NCI-H2171 treated with DMSO at 0.1 percent for 48 hours (cell line): ENCODE measurements around the gene NMNAT1.
A peak's percentile ranks its signal among the peaks of the same experiment; 100 is the strongest.
"Not testable (repeated sequence)": the region's sequence is repeated elsewhere in the genome, so short reads cannot be mapped to it uniquely, and the experiment has no call there.

Source experiments
- DNase-seq: peaks from one replicate; lab custom pipeline; 2025; lab: John Stamatoyannopoulos, UW

The NMNAT1 gene

DNA sequence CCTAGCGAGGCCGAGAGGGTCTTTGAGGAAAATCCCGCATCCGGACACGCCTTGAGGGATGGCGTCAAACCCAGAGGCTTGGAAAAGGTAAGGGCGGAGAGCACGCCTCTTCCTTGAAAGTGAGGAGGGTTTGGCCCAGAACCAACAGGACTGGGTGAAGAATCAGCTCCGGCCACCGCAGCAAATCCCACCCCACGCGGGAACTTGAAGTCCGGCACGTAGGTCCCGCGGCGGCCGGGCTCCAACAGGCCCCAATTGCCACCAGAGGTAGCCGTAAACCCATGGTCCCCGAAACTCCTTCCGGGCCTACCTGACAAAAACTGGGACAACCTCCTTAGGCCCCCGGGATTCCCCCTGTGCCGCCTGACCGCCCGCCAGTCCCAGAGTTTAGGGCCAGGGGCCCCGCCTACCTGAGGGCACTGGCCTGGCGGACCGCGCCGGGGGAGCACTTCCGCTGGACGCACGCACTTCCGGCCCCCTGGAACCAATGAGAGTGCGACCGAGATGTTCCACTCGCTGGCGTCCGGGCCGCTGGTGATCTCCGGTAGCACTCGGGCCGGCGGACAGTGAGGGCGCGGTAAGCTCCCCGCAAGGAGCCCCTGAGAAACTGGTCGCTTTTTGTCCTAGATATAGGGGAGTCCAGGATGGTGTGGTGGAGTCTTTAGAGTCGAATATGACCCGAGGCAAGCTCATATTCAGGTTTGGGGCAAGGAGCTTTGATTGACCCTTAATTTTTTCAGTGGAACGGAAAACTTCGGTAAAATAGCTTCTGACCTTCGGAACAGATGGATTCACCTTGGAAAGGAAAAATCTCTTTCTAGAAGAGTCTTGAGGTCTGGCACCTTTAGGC lies at the start of gene NMNAT1, which contains the start of gene LZIC:
Gene NMNAT1, plus strand, starts transcription at position 537 of the 850 bp plus-strand sequence. CDS start 28,599 bp downstream, outside the sequence.
Gene LZIC, minus strand, starts transcription at position 453 of the 850 bp plus-strand sequence. CDS start 6,772 bp downstream, outside the sequence.
- DNase-seq = peak; percentile 91

DNA sequence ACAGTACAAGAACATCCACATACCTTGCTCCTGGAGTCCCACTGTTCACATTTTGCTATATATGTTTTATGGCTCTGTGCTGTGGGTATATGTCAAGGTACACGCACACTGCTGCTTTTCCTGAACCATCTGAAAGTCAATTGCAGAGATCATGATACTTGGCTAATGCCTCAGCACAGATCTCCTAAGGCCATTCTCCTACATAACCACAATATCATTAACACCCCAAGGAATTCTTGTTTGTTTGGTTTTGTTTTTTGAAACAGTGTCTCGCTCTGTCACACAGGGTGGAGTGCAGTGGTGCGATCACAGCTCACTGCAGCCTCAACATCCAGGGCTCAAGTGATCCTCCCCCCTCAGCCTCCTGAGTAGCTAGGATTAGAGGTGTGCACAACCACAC lies 49.2 kb upstream of the NMNAT1 start:
- no peak for DNase-seq

DNA sequence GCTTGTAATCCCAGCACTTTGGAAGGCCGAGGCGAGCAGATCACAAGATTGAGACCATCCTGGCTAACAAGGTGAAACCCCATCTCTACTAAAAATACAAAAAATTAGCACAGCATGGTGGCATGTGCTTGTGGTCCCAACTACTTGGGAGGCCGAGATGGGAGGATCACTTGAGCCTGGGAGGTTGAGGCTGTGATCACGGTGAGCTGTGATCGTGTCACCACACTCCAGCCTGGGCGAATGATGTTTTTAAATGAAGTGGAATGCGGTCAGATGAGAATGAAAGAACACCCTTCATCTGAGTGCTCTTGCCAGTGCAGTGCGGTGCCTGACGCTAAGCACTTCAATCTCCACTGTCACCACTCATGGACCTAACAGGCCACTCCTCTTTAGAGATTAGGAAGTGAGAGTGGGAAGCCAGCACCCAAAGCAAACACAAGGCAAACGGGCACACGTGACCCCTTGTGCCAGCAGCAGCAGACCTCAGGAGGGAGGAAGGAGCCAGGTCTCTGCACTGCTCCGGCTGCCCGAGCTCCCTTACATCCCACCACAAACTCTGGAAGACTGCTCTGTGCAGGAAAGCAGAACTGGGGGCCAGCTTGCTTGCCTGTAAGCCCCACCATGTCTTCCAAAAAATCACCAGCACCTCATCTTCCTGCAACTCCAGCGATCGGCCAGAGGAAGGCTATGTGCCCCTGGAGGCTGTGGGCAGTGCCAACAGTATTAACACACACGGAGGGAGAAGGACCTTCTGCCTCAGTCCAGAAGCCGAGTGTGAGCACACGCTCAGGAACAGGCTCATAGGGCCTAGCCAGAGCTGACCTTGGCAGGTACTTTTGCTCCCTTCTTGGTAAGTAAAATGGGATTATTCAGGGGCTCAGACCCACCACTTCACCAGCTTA lies 42.9 kb upstream of the NMNAT1 start:
- no peak for DNase-seq

DNA sequence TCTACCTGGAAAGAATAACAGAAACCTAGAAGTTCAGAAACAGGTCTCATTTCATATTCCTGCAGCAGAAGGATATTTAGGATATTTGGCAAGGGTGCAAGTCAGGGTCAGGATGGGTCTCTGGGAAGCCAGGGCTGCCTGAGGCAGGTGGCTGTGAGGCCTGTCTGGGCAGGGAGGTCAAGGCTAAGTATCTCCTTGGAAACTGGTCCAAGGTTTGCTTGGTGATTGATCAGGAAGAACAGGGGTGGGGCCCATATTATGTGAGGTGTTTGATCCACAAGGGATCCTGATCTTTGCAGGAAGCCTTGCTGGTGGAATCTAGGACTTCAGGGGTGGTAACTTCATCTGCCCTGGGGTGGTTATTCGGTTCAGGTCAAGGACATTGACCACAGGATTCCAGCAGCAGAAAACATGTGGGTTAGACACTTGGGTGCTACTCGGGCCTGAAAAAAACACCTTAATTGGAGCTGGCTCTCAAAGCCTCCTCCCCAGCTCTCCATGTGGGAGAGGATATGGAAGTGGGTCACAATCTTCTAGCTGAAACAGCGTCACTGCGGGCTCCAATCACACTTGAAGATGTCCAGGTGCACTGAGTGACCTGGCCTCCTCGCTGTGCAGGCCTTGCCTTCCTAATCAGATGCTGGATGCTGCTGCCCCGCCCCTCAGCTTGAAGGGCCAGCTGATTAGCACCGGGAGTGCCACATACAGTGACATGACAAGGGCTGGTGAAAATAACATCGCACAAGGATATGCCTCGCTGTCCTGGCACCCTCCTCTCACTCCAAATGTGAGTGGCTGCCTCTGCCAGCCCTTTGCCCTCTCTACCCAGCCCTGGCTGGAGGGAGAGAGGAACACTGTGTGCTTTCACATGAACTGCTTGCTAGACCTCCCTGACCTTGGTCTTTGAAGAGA lies 41.9 kb upstream of the NMNAT1 start:
- no peak for DNase-seq

DNA sequence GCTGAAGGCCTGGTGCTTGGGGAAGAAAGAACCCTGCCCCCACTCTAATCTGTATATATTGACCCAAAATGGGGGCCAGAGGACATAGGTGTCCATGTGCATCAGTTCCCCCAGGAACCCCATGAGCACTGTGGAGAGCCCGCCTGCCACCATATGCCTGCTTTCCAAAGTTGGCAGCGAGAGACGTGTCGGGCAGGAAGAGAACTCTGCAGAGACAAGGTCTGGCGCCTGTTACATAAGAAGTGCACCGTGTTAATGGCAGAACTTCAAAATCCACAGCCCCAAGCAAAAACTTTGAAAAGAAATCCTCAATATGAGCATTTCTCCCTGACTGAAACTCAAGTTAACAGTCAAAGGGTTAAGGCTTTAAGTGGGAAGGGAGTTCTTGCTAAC lies 41.2 kb upstream of the NMNAT1 start:
- no peak for DNase-seq

DNA sequence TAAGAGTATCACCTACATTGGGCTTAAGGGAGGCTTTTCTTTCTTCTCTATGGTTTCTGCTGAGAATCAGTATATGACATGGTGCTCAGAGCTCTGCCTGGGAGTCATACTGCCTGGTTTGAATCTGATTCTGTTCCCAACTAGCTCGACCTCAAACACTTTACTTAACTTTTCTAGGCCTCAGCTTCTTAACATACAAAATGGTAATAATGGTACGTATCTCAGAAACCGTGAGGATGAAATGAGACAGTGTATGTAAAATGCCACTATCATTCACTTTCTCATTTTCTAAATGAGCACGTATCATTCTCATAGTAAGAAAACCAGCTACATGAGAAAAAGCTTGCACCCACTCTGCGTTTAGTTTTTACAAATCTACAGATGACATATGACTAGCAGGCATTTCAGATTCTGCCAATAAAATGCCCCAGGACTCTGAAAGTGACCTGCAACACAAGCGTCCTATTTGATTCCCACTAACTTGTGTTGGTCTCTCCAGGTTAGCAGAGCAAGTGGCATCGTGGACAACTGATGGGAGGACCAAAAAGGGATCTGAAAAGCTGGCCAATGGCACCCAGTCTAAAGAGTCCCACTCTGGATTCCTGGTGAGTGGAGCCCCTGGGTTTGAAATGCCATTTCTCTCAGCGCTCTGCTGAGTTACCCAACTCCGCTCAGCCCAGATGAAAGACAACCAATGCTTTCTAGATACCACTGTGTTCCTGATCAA lies 39.3 kb upstream of the NMNAT1 start:
- DNase-seq = no peak

DNA sequence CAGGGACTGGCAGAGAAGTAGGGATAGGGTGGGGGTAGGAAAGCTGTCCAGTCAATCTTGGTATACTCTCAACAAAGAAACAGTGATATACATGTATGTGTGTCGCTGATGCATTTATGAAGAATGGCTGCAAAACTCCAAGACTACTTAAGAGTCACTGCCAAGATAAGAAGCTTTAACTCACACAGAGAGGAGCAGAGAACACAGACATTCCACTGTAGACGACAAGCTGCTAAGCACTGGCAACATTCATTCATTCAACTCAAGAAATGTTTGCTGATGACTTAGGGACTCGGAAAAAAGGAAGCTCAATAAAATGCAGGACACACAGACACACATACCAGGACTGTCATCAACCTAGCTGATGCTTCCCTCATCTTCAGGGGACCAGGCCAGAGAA lies 38.7 kb upstream of the NMNAT1 start:
- DNase-seq = no peak

DNA sequence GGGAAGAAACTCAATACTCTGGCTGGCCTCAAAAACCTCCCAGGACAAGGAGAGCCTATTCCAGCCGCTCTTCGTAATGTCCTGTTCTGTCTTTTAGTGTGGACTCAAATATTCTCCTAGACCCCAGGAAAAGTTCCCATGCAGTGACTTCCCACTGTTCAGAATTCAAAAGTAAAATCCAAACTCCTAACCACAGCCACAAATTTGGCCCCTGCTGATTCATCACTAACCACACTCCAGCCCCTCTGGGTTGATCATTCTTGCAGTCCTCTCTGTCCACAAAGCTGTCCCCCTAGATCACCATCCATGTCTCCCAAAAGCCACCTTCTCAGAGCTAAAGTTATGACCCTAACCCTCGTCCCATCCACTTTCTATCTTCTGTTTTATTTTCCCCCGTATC lies 38.3 kb upstream of the NMNAT1 start:
- no peak for DNase-seq

DNA sequence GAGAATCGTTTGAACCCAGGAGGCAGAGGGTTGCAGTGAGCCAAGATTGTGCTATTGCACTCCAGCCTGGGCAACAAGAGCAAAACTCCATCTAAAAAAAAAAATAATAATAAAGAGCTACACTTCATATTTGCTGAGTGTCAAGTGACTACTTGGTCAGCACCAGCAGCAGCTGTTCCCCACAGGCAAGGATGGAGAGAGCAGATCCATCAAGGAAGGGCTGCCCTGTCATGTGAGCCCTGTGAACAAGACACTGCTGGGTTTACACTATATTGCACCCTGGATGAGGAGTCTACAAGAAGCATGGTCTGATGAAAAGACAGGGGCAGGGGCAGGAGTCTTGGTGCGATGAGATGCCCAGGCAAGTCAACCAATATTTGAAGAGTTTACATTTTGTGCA lies 36.8 kb upstream of the NMNAT1 start:
- DNase-seq = no peak

DNA sequence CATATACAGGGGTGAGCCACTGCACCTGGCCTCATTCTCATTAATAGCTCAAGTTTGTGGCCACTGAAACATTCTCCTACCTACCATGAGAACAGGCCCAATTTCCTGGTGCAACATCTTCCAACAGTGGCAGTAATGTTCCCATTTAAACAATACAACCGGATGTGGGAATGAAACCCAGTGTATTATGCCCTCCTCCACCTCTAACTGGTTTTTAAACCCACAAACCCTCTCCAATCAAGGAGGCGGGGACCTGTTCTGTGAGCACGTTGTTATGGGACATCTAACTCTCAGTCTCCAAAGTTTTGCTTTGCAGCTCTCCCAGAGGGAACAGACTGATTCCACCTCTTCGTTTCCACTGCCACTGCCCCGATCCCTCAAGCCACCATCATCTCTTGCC lies 35.8 kb upstream of the NMNAT1 start:
- DNase-seq = no peak

DNA sequence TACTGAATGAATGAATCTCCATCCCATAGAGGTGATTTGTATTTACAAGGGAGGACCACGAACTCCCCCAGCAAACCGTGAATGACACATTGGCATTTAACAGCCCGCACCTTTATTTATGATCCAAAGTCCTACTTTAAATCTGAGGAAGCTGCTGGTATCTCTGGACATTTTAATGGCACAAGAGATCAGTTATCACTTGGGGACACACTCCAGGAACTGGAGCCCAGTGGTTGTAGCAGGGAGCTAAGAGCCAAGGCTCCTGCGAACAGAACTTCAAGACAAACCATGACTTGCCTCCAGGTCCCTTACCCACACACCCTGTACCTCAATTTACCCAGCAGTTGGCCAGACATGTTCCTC lies 34.4 kb upstream of the NMNAT1 start:
- no peak for DNase-seq

DNA sequence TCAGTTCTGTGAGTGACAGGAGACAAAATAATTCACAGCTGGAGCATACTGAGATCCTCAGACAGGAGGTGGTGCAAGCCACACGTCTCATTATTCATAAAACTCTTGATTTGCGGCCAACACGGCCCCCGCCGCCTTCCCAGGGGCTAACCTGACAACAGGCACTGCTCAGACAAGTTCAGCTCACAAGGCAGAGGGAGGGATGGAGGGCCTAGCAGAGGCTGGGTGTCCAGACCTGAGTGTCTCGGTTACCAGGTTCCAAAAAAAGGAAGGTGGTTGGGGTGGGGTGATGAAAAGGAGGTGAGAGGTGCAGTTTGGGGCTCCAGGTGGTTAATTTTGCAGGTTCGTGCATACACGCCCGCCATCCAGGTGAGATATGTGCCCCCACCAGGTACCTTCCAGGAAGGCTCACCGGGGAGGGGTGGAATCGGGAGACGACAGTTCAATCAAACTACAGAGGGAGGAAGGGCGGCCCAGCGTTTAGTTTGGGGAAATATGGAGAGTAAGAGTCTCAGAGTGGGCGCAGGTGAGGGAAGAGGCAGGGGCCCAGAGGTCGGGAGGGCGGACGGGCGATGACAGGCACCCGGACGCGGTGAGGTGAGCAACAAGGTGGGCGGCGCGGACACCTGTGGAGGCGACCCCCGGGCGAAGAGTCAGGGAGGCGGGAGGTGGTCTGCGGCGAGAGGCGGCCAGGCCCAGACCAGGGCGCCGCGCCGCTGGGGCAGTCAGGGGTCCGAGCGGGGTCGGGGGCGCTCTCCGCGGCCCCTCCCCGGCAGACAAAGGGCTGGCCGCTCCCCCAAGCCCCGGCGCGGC lies 33.8 kb upstream of the NMNAT1 start:
- DNase-seq = peak; percentile 71

DNA sequence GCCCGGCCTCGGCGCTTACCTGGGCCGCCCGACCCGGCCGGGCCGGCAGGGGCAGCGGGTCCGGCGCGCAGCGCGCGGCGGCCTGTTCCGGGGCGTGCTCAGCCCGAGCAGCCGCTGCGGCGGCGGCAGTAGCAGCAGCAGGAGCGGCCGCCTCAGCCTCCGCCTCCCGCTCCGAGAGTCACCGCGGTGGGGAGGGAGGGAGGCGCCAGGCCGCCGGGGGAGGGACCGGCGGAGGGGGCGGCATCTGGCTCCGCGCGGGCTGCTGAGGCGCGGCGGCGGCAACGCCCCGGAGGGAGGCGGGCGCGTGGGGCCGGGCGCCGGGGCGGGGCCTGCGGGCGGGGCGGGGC lies 33.2 kb upstream of the NMNAT1 start, which contains the start of gene CTNNBIP1:
Gene CTNNBIP1, minus strand, starts transcription at position 194 of the 347 bp plus-strand sequence. CDS start 38,205 bp downstream, outside the sequence.
- no peak for DNase-seq

DNA sequence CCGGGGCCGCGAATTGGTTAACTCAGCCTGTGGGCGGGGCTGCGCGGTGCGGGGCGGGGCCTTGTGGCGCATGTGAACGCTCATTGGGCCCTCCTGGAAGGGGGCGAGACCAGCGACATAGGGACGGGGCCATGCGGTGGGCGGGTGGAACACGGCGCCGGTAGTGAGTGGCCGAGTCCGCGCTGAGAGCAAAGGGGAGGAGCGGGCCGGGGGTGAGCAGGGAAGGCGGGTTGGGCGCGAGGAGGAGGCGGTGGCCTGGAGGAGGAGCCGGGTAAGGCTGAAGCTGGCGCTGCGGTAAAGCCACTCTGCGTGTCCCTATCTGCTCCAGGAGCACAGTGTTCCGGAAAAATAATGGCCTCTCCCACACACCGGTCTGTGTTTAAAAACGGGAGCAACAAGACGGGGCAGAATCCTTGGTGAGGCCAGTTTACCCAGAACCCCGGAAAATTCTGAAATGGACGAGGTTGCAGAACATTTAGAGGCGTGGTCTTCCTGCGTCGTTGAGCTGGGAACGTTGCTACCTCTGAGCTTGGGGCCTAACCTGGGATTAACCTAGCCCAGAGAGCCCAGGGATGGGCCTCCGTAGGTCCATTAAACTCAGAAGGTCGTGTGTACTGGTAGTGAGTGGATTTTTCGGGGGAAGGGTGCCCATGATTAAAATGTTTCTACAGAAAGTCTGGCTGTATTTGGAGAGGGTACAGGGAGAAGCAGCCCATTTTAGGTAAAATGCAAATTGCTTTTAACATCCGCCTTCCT lies 32.7 kb upstream of the NMNAT1 start:
- peak; percentile 99 for DNase-seq

DNA sequence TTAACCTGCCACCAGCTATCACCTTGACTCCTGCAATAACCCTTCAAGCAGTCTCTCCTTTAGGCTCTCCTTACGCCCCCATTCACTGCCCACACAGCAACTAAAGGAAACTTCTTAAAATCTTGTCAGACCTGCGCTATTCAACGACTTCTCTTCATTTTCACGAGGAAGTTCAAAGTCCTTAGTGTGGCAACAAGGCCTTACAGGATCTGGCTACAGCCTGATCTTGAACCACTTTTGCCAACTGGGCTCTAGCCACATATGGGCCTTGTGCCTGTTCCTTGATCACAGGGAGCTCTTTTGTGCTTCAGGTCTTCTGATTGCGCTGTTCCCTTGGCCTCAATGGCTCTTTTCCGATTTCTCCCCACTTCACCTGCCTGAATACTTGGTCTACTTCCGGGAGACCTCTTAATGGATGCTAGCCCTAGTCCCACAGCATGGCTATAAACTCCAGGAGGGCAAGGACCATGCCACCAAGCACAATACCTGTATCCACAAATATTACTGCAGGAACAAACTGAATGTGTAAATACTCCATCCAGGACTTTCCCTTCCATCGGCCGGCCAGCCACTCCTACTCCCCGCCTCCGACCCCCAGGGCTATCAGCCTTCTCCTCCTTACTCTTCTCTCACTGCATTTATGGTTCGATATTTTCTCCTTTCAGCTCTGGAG lies 30.9 kb upstream of the NMNAT1 start:
- no peak for DNase-seq

DNA sequence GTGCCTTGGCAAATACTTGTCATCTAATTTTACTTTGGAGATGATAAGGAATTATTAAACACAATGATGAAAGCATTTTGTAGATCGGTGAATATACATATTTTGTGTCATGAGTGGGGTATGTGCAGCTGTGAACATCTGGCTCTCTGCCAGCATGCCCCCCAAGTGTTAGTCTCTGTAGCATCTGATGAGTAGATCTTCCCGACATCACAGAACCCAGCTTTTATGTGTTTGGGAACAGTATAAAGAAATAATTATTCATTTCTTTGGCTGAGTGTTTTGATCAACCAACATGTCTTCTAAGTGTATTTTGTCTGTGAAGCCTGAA lies 28.7 kb upstream of the NMNAT1 start:
- DNase-seq = no peak

DNA sequence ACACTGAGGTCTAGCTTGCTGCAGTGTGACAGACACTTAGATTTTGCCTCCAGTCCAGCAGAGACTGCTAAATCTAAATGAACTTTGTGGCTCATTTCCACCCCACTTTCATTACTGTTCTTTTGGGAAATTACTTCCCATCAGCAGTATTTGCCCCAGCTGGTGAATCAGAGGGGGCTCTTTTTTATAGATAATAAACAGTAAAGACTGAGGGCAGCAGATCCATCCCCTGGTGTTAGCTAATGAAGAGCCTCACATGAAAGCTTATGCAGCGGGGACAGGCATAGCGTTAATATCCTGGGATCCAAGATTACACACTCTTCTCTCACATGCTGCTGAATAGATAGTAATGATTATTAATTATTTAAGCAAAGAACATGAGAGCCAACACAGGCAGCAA lies 26.8 kb upstream of the NMNAT1 start:
- DNase-seq = no peak

DNA sequence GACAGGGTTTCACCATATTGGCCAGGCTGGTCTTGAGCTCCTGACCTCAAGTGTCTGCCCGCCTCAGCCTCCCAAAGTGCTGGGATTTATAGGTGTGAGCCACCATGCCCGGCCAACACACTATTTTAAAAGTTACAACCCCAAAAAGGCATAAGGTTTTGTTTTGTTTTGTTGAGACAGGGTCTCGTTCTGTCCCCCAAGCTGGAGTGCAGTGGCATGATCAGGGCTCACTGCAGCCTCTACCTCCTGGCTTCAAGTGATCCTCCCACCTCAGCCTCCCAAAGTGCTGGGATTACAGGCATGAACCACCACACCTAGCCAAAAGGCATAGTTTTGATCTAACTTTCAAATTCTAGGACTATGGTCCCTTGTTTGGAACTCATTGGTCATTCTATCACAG lies 25.8 kb upstream of the NMNAT1 start:
- not testable (repeated sequence) for DNase-seq

DNA sequence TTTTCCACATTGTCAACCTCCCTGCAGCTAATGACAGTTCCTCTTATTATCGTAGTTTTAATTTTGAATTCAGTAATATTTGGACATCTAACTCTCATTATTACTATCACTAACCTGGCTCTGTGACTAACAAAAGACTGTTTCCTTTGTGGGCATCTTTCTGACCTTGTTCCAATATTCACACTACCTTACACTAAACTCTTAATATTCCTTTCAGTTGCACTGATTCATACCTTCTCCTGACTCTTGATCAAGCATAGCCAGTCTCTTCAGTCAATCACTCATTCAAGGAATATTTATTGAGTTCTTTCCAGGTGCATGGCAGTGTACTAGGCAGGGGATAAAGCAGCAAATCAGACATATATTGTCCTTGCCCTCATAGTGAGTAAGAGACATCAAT lies 25.4 kb upstream of the NMNAT1 start:
- DNase-seq = no peak
